Measurements from ENCODE around the gene TOP3A. TPM values are rescaled to one million over a fixed set of nuclear protein-coding genes. Genes with fewer than 3 reads are reported as not detected.

Gene TOP3A
- total RNA-seq, 1 experiment from 2014 or later: 68.7 TPM

DNA sequence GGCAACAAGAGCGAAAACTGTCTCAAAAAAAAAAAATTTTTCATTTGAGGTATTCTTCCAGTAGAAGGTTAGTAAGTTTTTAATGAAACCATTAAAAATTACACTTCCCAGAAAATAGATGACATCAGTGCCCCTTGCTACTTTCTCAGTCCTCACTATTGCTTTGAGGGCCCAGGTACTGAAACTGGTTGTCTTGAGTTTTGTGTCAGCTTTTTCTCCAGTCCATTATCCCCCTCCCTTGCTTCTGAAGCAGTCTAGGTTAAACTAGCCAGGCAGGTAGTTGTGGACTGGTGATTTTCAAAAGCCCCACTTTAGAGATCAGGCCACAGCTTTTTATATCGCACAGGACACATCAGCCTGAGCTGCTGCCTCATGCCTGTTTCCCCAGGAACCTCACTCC, 11.2 kb upstream of the TOP3A start:
- no CpG with 5 or more reads among the region's 2 CpGs for WGBS (ENCODE audit: extremely low coverage, insufficient read length, low lambda C conversion rate)
- H3K27ac Mint-ChIP-seq: no peak overlapping the region

More for the DNA sequence above, 11.2 kb upstream of the TOP3A start:
- no peaks in the 10 kb centered on the region for H3K4me1 ChIP-seq (ENCODE audit: insufficient read depth, low read length)
- Mint-ChIP-seq H3K9me3 (no peaks in the 10 kb centered on the region), H3K4me3 (no peak overlapping the region), H3K27me3 (ENCODE audit: low read depth) (peaks cover 1% of the 10 kb centered on the region; the same call in 1 of the 2 replicates), H3K4me1 (no peaks in the 10 kb centered on the region), H3K36me3 (ENCODE audit: insufficient read depth in 1 of 3, low read depth in 3 of 3) (peaks cover 26 to 72% (median 47%) of the 10 kb centered on the region in 3 experiments)
- H3K14ac ChIP-seq (ENCODE audit: insufficient read depth, low read length): no peak overlapping the region
- no peak overlapping the region for H3K9ac ChIP-seq (ENCODE audit: extremely low read depth, insufficient read length, low read length)
- no peak overlapping the region for H2BK12ac ChIP-seq (ENCODE audit: insufficient read length, low read depth, low read length)
- no peak overlapping the region for H2BK120ac ChIP-seq (ENCODE audit: low read depth, low read length, poor library complexity, severe bottlenecking)
- no peaks in the 10 kb centered on the region for H3K23me2 ChIP-seq (ENCODE audit: insufficient read length, low read depth, low read length, poor library complexity, severe bottlenecking)
- H2BK5ac ChIP-seq (ENCODE audit: insufficient read length, low read length): no peak overlapping the region
- no peak overlapping the region for H3T11ph ChIP-seq (ENCODE audit: low read length)
- no peak for DNase-seq
- H4K5ac ChIP-seq (ENCODE audit: insufficient read length, low read depth, low read length): no peak overlapping the region
- no peaks in the 10 kb centered on the region for H4K20me1 ChIP-seq (ENCODE audit: control insufficient read depth, insufficient read depth, insufficient read length)
- no peak overlapping the region for H3K18ac ChIP-seq (ENCODE audit: insufficient read length, low read depth, low read length)
- H3K23ac ChIP-seq (ENCODE audit: insufficient read length, low read depth, low read length): no peak overlapping the region
- no peaks in the 10 kb centered on the region for H3K79me2 ChIP-seq (ENCODE audit: insufficient read depth, low read length)
- H3K4me2 ChIP-seq (ENCODE audit: insufficient read depth, insufficient read length, low read length): no peak overlapping the region
- H3K4ac ChIP-seq (ENCODE audit: low read depth, low read length): no peak overlapping the region
- TF ChIP-seq, protein P1, sequence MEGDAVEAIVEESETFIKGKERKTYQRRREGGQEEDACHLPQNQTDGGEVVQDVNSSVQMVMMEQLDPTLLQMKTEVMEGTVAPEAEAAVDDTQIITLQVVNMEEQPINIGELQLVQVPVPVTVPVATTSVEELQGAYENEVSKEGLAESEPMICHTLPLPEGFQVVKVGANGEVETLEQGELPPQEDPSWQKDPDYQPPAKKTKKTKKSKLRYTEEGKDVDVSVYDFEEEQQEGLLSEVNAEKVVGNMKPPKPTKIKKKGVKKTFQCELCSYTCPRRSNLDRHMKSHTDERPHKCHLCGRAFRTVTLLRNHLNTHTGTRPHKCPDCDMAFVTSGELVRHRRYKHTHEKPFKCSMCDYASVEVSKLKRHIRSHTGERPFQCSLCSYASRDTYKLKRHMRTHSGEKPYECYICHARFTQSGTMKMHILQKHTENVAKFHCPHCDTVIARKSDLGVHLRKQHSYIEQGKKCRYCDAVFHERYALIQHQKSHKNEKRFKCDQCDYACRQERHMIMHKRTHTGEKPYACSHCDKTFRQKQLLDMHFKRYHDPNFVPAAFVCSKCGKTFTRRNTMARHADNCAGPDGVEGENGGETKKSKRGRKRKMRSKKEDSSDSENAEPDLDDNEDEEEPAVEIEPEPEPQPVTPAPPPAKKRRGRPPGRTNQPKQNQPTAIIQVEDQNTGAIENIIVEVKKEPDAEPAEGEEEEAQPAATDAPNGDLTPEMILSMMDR (conservative IDR thresholded peaks at IDR 0.05): no peak
- no peak overlapping the region for H2AFZ ChIP-seq (ENCODE audit: low read length)
- H3K79me1 ChIP-seq (ENCODE audit: insufficient read depth, low read depth, low read length, poor library complexity, severe bottlenecking): no peaks in the 10 kb centered on the region
- no peak overlapping the region for H3K27ac ChIP-seq (ENCODE audit: insufficient read length, low read depth, low read length)
- H2BK15ac ChIP-seq (ENCODE audit: low read depth, low read length): no peak overlapping the region
- no peak overlapping the region for H3K56ac ChIP-seq (ENCODE audit: insufficient read length, low read depth, low read length)
- no peak overlapping the region for H4K8ac ChIP-seq (replicated peaks; ENCODE audit: insufficient read length, low read depth, low read length)
- H2BK20ac ChIP-seq (ENCODE audit: low read depth, low read length, poor library complexity, severe bottlenecking): no peak overlapping the region
- H4K91ac ChIP-seq (ENCODE audit: insufficient read length, low read depth, low read length): no peak overlapping the region
- no peak overlapping the region for H2AK5ac ChIP-seq (ENCODE audit: insufficient read length, low read length)
- H3K27me3 ChIP-seq (ENCODE audit: insufficient read depth, low read length): no peaks in the 10 kb centered on the region
- no peaks in the 10 kb centered on the region for H3K9me3 ChIP-seq (ENCODE audit: control insufficient read depth, low read depth, low read length)
